SU-DHL-6 (cell line): ENCODE measurements around the gene AGO4.

Experiments
- EZH2phosphoT487 ChIP-seq: fragments of 200-600 bp; sonication (generic), shearing (Covaris generic); conservative IDR thresholded peaks from 2 replicates; pipeline ENCODE4 v1.6.1; 2018; ENCODE audit warnings: mild to moderate bottlenecking, antibody characterized with exemption, low read length, moderate library complexity, mixed read lengths
- TF ChIP-seq, protein P1 (sequence below): fragments of 200-600 bp; sonication (generic); IDR thresholded peaks from one replicate; pipeline ENCODE4 v1.5.1; 2017; ENCODE audit warnings: antibody characterized with exemption, mild to moderate bottlenecking, low read length, moderate library complexity; ENCODE audit not compliant: insufficient read depth, poor library complexity, severe bottlenecking

DNA sequence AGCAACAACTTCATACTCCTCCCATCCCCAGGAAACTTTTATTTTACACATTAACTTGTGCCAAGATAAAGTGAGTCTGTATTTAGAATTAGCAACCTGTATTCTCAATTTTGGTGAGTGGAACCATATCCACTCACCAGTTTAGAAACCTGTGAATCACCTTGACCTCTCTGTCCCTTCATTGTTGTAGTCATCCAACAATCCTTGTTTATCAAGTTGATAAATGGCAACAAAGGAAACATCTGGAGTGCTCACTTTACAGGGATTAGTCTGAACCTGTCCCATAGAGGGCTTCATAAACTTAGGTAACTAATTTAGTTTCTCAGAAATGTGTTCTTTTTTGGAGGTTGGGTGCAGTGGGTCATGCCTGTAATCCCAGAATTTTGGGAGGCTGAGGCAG is 34.1 kb upstream of the AGO4 start:
- TF ChIP-seq, protein P1, sequence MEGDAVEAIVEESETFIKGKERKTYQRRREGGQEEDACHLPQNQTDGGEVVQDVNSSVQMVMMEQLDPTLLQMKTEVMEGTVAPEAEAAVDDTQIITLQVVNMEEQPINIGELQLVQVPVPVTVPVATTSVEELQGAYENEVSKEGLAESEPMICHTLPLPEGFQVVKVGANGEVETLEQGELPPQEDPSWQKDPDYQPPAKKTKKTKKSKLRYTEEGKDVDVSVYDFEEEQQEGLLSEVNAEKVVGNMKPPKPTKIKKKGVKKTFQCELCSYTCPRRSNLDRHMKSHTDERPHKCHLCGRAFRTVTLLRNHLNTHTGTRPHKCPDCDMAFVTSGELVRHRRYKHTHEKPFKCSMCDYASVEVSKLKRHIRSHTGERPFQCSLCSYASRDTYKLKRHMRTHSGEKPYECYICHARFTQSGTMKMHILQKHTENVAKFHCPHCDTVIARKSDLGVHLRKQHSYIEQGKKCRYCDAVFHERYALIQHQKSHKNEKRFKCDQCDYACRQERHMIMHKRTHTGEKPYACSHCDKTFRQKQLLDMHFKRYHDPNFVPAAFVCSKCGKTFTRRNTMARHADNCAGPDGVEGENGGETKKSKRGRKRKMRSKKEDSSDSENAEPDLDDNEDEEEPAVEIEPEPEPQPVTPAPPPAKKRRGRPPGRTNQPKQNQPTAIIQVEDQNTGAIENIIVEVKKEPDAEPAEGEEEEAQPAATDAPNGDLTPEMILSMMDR: no peak
- no peak for TF ChIP-seq EZH2phosphoT487
